ENCODE results near the gene PDE10A.
"Not testable (repeated sequence)": the region's sequence is repeated elsewhere in the genome, so short reads cannot be mapped to it uniquely, and the experiment has no call there.

PDE10A gene

DNA sequence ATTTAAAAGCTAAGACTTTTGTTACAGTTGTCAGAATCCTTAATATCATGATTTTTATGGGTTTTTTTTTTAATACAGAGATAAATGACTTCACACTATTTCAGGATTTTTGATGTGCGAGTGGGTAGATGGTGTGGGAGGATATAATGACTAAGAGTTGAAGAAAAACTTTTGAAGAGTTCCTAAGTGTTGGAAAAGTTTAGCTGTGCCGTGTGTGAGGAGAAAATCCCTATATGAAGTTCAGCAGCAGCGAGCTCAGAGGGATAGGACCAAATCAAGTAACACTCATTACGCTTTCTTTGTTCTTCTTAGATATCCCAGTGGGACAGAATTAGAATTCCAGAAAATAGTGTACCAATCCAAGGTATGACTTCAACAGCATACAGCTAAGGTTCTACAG, 34.1 kb downstream of the PDE10A start:
- DNase-seq (ENCODE audit: low read depth in 2 of 2, low spot score in 1 of 2), result no peak

DNA sequence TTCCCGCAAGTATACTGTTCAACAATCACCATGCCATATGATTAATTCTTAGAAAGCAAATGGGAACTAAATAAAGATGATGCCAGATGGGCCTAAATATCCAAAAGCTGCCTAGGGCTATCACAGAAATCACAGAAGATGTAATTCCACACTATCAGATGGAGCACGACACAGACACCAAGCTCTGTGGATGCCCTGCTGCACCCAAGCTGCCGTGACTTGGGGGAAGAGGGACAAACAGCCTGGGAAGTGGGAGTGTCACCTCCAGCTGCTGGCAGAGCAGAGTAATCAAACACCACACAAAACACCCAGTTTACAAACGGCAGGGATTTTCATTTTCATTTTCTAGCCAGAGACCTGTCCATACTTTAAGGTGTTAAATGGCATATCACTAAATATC, 35.7 kb downstream of the PDE10A start:
- no peak for DNase-seq (ENCODE audit: low read depth in 2 of 2, low spot score in 1 of 2)

DNA sequence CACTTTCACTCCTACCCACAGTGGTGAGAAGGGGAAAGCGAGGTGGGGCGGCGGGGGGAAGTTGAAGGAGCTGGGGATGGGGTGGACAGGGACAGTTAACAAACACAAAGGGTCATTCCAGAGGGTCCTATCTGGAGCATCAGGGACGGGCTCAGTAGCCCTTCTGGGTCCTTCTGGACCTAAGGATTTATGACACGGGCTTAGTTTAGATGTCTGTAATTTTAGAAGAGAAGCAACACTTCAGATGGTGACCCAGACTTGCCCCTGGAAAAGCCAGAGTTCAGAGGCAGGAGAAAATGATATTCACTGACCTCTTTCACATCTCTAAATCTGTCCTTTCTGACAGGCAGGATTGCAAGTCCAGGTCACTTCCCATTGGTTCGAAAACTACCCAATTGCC, 36.3 kb downstream of the PDE10A start:
- DNase-seq (ENCODE audit: low read depth in 2 of 2, low spot score in 1 of 2), result no peak

DNA sequence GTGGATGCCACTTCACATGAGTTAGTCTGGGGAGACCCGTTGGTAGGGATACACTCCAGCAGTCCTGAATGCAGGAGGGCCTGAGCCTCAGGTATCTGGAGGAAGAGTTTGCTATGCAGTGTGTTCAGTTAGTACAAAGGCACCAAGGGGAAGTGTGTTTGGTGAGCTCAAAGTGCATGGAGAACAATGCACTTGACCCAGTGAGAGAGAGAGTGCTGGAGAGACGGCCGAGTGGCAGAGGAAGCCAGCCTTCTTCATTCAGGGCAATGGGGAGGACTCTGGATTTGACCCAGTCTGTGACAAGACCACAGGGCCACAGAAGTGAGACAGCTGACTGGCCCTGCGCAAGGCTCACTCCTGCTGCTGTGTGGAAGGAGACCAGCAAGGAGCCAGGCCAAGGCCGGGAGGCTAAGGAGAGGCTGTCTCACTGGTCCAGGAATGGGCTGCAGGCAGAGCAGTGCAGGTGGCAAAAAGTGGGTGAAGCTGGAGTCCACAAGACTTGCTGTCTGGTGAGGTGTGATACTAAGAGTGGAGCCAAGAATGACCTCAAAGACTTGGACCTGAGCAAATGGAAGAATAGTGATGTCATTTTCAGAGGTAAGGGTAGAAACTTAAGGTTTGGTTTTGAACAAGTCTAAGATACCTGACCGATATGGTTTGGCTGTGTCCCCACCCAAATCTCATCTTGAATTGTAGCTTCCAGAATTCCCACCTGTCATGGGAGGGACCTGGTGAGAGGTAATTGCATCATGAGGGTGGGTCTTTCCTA, 38.0 kb downstream of the PDE10A start:
- DNase-seq (ENCODE audit: low read depth in 2 of 2, low spot score in 1 of 2), result no peak

DNA sequence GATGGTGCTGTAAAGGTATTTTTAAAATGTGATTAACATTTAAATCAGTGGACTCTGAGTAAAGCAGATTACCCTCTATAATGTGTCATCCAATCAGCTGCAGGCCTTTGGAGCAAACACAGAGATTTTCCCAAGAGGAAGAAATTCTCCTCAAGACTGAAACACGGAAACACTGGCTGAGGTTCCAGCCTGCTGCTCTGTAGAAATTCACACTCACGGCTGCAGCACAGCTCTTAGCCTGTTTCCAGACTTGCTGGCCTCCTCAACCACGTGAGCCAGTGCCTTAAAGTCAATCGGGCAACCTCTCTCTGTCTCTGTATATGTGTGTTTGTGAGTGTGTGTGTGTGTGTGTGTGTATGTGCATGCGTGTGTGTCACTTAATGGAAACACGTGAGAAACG, 41.1 kb downstream of the PDE10A start:
- DNase-seq (ENCODE audit: low read depth in 2 of 2, low spot score in 1 of 2), result no peak

DNA sequence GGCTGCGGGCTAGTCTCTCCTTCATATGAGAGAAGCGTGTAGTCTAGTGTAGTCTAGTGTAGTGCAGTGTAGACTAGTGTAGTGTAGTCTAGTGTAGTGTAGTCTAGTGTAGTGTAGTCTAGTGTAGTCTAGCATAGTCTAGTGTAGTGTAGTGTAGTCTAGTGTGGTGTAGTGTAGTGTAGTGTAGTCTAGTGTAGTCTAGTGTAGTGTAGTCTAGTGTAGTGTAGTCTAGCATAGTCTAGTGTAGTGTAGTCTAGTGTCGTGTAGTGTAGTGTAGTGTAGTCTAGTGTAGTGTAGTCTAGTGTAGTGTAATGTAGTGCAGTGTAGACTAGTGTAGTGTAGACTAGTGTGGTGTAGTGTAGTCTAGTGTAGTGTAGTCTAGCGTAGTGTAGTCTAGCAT, 44.1 kb downstream of the PDE10A start:
- not testable (repeated sequence) for DNase-seq (ENCODE audit: low read depth in 2 of 2, low spot score in 1 of 2)

DNA sequence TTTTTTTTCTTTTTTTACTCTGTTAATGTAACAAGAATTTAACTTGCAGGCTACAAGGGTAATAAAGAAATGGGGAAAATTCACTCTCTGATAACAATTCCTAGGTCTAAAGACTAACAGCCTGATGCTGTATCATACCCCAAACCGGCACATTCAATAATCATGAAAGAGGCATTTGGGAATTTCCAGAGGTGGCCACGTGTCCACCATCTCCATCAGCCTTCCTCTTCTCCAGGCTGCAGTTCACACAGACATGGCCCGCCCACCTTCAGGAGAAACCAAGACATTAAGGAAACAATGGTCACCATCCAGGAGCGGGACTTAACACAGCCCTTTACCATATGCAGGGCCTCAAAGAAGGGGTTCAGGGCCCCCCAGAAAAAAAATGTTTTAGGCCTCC, 44.8 kb downstream of the PDE10A start:
- DNase-seq (ENCODE audit: low read depth in 2 of 2, low spot score in 1 of 2), result no peak

DNA sequence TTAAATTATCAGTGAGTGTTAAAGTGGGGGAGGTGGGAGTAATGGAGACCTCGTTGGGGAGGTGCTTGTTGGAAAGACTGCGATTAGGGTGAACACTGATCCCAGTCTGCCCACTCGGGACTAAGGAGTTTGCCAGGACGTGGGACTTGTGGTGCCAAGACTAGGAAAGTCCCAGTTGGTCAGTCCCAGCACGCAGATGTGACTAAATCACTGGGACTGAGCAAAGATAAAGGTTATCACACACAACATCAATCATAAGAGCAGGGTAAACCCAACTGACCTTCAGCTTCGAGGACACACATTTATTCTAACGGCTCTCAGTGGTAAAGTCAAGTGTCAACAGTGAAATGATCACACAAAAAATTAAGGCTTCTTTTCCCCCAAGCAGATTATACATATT, 45.5 kb downstream of the PDE10A start:
- DNase-seq (ENCODE audit: low read depth in 2 of 2, low spot score in 1 of 2), result no peak

DNA sequence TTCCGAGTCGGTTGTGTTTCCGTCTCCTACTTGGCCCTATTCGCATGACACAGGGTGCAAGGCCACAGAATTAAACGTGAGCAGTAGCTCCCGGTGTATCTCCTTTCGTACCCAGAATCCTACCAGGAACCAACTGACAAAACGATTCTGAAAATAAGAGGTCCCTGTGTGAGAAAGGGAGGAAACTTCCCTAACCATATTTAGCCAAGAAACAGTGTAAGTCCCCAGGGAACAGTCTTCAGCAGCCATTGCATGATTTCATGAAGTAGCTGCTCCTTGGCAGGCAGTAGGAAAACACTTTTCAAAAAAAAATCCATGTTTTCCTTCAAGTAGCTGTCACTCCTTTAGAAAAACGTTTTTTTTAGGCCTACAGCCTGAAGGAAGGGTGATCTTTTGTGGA, 46.9 kb downstream of the PDE10A start:
- no peak for DNase-seq (ENCODE audit: low read depth in 2 of 2, low spot score in 1 of 2)

DNA sequence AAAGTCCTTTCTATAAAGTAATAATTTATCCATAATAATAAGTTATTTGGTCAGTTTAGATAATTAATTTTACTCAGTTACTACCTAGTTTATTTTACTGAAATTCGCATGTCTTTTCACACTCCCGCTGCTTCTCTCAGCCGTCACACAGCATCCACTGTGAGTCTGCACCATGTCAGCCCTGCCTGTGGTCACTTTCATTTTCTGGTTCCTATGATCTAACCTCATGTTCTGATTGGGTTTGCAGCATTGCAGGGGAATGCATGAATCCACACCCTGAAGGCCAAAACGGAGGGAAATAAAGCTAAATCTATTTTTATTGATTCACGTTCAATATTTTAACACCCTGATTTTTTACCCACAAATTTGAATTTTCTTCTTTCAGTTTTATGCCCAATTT, 47.4 kb downstream of the PDE10A start:
- no peak for DNase-seq (ENCODE audit: low read depth in 2 of 2, low spot score in 1 of 2)

DNA sequence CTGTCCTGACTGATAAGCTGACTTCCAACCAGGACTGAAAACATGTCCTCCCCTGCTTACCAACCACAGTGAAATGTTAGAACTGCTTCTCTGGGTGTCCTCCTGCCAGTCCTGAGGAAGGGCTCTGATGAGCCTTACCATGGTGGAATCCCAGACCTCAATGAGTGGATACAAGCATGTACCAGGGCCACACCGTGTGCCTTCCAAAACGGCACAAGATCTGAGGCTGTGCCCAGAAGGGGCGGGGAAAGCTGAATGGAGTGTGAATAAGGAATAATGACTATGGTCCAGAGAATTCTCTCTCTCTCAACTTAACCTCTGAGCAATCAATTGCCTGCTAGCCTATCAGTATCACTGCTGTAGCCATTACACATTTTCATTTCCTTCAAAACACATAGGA, 51.7 kb downstream of the PDE10A start:
- no peak for DNase-seq (ENCODE audit: low read depth in 2 of 2, low spot score in 1 of 2)

DNA sequence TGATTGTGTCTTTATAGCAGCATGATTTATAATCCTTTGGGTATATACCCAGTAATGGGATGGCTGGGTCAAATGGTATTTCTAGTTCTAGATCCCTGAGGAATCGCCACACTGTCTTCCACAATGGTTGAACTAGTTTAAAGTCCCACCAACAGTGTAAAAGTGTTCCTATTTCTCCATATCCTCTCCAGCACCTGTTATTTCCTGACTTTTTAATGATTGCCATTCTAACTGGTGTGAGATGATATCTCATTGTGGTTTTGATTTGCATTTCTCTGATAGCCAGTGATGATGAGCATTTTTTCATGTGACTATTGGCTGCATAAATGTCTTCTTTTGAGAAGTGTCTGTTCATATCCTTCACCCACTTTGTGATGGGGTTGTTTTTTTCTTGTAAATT, 54.5 kb downstream of the PDE10A start:
- DNase-seq (ENCODE audit: low read depth in 2 of 2, low spot score in 1 of 2), result not testable (repeated sequence)

DNA sequence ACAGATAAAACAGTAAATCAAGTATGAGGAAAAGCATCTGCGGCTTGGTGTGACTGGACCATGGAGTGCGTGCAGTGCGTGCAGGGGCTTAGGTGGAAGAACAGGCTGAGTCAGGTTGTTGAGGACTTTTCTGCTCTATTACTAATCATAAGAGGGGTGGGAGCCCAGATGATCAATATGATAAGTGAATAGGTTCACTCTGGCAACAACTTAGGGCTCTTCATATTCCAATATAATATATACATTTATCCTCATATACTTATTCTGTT, 56.4 kb downstream of the PDE10A start:
- no peak for DNase-seq (ENCODE audit: low read depth in 2 of 2, low spot score in 1 of 2)

DNA sequence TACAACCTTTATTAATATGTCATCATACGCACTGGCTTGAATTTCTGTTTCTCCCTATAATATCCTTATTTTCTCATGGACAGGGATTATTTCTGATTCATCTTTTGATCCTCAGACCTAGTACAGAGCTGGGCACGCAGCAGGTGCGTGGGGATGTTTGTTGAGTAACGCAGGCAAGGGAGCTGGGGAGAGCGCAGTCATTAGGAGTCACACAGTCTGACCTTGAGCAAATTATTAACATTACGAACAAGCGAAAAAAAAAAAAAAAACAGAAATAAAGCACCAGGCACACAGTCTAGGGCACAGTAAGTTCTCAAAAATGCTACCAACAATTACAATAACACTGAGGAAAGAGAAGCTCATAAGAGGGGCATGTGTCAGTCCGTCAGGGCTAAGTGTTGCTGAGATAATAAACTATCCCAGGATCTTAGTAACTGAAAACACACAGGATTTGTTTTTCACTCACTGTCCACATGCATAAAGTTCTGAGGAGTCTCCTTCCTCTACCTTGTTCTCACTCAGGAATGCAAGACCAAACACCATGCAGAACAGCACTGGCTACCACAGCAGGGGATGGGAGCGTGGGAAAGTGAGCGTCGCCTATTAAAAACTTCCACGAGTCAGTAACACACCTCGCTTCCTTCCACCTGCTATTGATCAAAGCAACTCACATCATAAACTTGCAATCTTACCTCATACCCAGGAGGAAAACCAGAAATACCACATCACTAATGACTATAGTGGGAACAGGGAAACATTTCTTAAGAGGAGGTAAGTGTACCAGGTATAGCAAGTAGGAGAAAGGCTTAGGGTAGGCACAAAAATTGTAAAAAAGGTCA, 56.9 kb downstream of the PDE10A start:
- DNase-seq (ENCODE audit: low read depth in 2 of 2, low spot score in 1 of 2), result no peak

DNA sequence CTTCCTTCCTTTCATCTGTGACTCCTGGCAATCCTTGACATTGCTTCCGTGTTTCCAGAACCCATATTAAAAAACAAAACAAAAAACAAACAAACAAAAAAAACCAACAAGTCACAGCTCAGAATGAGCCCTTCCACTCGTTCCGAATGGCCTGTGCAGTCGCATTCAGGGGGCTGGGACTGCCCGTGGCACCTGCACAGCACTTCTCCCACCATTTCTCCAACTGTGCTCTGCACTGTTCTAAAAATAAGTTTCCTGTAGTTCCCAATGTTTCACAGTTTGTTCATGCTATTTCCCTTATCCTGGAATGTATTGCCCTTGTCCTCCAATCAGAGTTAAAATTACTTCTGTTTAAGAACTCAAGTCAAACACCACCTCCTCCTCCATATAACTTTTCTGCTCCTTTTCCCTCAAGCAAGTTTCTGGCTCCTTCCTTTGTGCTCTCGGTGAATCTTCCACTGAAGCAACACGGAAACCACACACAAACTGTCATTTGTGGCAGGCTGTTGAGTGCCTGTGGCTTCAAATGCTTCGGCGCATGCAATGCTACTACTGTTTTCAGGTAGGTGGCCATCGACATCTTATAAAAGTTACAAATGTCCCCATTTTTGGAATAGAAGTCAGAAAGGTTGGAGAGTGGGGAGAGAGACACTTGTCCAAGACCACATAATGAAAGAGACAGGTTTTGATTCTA, 57.7 kb downstream of the PDE10A start:
- DNase-seq (ENCODE audit: low read depth in 2 of 2, low spot score in 1 of 2), result no peak

DNA sequence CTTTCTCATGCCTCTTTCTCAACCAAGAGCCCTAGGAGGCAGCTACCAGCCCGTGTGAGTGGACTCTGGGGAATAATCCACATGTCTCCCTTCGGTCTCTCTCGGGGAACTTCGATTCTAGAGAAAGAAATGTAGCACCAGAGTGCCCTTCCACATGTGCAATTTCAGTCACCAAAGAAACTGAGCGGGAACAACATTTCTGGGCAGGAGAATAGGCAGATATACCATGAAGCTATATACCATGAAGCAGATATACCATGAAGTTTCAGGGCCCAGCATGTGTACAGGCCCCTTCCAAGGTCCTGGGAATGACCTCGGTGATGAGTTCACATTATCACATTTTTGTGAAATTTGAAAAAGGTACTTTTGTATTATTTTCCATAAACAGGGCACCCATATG, 60.8 kb downstream of the PDE10A start:
- no peak for DNase-seq (ENCODE audit: low read depth in 2 of 2, low spot score in 1 of 2)

DNA sequence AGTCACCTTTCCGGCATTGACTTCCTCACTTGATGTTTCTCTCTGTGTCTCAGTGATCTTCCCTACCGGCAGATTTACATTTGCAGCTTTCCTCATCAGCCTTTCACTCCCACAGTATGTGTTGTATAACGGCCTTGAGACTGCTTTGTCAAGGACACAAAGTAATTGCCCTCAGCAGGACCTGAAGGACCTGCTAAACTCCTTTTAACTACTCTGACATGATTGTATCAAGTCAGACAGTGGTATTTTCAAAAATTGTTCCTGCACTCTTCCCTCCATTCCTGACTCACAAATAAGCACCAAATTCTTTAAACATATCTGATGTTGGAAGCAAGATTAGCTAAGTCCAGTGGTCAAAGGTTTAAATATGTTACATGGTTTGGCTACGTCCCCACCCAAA, 62.4 kb downstream of the PDE10A start:
- no peak for DNase-seq (ENCODE audit: low read depth in 2 of 2, low spot score in 1 of 2)

DNA sequence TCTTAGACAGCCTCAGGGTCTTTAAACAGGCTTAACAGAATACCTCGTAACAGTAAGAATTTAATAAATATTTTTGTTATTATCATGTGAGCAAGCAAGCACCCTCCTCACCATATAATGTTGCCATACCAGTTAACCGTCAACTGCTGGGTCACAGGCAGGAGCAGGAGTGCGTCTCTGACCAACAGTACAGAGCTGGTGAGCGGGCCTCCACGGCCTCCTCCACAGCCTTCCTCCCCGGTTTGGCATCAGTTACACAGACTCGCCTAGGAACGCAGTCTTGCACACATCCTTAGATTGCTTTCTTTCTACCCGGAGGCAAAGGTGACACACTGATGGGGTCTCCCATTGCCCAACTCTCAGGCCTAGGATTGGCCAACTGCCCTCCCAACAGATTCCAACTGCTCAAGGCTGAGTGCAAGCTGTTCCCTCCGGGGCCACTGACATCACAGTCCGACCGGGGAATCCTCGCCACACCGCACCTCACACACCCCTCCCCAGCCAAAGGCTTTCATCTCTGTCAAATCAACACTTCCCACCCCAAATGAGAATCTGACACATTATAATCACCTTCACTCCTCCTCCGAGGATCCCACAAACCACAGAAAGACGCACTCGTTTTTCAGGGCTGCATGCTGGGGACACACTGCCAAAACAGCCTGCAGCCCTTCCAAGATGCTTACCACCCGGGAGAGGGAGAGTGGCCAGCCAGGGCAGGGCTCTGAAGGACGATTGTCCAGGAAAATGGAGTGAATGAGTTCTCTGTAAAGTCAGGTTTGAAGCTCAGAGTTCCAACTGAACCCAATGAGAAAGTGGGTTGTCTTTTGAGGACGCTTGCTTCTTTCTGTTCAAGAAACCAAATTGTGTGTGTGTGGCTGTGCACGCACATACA, 63.2 kb downstream of the PDE10A start:
- no peak for DNase-seq (ENCODE audit: low read depth in 2 of 2, low spot score in 1 of 2)

DNA sequence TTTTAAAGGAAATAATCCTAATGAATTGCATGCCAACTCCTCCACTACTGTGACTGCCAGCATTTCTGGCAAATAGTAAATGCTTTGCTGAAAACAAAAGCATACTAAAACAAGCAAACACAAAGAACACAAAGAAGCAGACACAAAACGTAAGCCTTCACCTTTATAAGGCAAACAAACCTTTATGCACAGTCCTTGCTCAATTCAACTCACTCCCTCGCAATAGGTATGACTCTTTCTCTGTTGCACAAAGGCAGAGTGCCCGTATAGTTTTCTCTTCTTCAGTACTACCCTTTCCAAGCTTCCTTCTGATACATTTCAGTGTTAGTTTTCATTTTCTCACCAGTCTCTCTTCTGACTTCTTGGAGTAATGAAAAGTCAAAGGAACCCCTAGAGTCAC, 63.9 kb downstream of the PDE10A start:
- DNase-seq (ENCODE audit: low read depth in 2 of 2, low spot score in 1 of 2), result no peak

DNA sequence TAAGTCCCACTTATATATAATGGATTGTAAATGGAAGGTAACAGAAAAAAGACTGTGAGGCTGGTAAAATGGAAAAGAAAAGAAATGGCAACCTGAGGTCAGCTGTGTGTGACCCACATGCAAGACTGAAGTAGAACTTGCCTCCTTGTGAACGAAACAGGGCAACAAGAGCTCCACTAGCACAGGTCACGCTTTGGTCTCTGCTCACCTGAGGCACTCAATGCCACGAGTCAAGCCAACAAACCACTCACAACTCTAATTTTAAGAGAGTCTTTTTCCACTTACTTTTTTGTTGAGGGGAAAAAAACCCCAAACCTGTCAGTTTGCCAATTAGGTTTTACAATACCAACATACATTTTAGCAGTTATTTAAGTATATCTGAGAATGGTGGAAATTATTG, 65.2 kb downstream of the PDE10A start:
- no peak for DNase-seq (ENCODE audit: low read depth in 2 of 2, low spot score in 1 of 2)

DNA sequence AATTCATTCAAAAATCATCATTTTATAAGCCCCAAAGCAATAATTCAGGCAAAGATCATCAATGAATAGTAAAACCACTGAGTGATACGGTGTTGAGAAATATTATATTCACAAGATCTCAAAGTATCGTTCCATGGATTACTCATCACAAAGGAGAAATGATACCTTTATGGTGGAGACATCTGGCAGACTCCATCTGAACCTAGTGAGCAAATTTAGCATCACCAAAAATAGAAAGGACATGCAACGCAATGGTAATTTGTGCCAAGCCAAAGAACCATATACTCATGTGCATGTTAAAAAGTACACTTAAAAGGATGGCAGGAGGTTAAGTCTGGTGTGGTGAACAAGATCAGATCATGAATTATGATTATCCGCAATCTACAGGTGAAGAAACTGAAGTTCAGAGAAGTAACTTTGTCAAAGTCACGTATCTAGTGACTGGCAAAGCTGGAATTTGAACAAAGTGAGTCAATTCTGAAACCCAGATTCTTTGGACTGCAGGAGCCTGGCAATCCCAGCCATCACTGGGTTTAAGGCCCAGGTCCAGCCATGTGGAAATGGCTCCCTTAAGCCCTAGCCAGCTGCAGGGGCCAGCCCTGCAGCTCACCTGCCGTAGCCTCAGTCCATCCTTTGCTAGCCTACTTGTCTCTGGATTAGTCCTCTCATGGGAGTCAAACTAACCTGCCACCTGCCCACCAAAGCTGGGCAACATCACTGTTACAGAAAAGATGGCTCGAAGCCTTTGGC, 68.3 kb downstream of the PDE10A start:
- DNase-seq (ENCODE audit: low read depth in 2 of 2, low spot score in 1 of 2), result no peak
